GM08714 (cell line): ENCODE measurements around the gene TRPM5.

Experiments
- H3K4me3 ChIP-seq: fragments of 200-500 bp; sonication (Bioruptor generic); 2 replicates; pipeline ENCODE4 v1.5.1; 2014; ENCODE audit warnings: mild to moderate bottlenecking, low read length, inconsistent platforms
- ZNF274 ChIP-seq: IDR thresholded peaks from 2 replicates; pipeline ENCODE4 v1.6.1; 2012; ENCODE audit warnings: mild to moderate bottlenecking, low read depth, low read length

TRPM5 gene

DNA sequence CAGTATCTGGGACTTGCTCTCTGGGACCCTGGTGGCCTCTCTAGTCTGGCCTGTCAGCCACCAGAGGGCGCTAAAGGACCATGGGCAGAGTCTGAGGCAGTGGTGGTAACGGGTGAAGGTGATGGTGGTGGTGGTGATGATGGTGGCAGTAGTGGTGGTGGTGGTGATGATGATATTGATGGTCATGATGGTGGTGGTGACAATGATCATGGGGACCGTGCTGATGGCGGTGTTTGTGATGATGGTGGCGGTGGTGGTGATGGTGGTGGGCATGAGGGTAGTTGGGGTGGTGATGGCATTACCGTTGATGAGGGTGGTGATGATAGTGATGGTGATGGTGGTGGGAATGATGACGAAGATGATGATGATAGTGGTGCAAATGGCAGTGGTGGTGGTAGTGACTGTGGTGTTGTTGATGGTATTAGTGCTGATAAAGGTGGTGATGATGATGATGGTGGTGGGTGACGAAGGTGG is 16.0 kb downstream of the TRPM5 start:
- no peak for TF ChIP-seq ZNF274
- H3K4me3 ChIP-seq: no peak overlapping the region

DNA sequence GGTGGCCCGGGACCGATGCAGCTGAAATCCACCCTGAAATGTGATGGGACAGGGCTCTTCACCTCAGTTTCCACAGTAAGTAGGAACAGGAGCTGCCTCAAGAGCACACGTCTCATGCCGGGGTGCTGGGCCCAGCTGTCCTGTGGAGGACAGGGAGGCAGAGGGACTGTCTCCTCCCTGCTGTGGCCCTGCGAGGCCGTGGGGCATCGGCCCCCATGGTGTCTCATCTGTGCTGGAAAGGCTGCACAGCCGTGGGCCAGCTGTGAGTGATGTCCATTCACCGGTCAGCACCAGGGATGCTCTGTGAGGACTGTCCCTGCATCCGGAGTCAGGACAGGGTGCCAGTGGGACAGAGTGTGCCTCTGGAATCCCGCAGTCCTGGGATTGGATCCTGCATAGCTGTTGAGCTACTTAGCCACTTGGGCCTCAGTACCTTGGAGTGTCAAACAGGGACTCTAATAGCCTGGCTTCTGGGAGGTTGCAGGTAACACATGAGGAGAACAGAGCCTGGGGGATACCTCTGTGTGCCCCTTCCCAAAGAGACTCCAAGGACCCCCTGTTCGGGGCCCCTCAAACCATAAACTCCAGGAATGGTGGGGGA is 16.5 kb downstream of the TRPM5 start:
- no peak overlapping the region for H3K4me3 ChIP-seq
- TF ChIP-seq ZNF274: no peak

DNA sequence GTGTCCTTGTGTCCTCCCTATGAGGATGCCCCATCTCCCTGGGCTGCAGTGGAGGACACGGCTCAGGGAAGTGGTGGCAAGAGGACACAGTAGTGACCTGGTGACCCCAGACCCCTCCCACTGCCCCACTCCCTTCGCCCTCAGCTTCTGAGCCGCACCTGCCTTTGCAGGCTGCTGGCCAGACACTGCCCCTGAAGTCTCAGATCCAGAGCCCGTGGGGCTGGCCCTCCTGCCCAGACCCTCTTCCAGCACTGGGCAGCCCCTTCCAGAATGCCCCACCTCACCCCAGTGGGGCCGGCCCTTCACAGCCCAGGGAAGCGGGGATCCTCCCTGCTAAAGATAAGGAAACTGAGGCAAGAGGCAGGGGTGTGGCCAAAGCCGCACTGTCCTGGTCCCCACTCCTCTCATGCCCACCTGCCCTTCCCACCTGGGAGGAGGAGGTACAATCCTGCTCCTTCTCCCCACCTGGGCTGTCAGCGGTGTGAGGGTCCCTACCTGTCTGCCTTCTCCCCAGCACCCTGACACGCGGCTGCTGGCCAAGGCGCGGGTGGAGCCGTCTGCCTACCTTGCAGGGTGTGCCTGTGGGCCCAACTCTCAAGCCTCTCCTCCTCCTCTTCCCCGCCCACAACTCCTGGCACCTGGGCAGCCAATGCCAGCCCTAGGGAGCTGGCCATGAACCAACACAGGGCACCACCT is 17.3 kb downstream of the TRPM5 start:
- no peak overlapping the region for H3K4me3 ChIP-seq
- no peak for TF ChIP-seq ZNF274

DNA sequence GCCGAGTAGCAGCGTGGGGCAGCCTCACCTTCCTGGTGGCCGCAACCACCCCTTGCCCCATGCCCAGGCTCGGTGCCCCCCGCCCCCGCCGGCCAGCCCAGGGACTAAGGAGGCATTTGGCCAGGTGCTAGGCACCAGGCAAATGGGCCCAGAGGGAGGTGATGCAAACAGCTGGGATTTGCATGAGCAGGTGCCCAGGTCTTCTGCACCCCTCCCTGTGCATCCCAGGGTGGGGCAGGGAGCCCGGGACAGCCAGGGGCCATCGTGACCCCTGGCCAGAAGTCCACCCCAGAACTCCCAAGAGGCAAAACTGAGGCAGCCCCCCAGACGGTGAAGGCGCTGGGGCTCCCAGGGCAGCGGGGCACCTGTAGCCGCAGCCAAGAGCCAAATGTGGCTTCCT is 18.1 kb downstream of the TRPM5 start:
- no peak overlapping the region for H3K4me3 ChIP-seq
- TF ChIP-seq ZNF274: no peak

DNA sequence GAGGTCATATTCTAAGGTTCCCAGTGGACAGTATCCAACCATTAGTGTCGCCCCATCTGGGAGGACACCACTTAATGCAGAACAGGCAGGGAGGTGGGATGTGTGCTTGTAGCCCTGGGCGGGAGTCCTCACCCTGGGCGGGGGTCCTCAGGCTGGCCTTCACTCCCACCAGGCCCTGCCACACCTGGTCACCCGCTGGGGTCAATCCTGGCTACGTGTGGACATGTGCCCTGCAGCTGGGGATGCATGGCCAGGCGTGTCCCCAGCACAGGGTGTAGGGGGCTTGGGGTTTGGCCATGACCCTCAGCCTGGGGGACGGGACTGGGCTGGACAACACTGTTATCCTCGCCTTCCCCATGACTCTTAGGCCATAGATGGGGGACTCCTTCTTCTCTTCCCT is 18.8 kb downstream of the TRPM5 start:
- TF ChIP-seq ZNF274: no peak
- no peak overlapping the region for H3K4me3 ChIP-seq

DNA sequence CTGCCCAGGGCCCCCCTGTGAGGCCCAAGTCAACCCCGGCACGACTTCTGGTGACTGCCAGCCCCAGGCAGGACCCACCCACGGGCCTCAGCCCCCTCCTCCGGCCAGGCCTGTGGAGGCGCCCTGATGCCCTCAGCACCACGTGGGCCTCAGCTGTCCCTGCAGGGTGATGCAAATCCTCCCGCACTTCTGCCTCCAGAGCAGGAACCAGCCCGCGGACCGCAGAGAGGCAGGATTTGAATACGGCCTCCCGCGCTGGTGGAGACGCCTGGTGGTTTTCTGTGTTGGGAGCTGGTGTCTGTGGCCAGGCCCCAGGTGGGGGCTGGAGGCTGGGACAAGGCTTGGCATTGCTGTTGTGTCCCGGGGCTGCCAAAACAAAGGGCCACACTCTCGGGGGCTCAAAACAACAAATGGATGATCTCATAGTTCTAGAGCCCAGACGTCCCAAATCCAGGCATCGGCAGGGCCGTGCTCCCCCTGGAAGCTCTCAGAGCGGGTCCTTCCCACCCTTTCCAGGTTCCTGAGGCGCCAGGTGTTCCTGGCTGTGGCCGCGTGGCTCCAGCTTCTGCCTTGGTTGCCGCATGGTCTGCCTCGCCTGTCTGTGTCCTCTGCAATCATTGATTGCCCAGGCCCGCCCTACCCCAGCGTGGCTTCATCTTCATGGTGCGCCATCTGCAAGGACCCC is 19.4 kb downstream of the TRPM5 start:
- no peak for TF ChIP-seq ZNF274
- no peak overlapping the region for H3K4me3 ChIP-seq

DNA sequence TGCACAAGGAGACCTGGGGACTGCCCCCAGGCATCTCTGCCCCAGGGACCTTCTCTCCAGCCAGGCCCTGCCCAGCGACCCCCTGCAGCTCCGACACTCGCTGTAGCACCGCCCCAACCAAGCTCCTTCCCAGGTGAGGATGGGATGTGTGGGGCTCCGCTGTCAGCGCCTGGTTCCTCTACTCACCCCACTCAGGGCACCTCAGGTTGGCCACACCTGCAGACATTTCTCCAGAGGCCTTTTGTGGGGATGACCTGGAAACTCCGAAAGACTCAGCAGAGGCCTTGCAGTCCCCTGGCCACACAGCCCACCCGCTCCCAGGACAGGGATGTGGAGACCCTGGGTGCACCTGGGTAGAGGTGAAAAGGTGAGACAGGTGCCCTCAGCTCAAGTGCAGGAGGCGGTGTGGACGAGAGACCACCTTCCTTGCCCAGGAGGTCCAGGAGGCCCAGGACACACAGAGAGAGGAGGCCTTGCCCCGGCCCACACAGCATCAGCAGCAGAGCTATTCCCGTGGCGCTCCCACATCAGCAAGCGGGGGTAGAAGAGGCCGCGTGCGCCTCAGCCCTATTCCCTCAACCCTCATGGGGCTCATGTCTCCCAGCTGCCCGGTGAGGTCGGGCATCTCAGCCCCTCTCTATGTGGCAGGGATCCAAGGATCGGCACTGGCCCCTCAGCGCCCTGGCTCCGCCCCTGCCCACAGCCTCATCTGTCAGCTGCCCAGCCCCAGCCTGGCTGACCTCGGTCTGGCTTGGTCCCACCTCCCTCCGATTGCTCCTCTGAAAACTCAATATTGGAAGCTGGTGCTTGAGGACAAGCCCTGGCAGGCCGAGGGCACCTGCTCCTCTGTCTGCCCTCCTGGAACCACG is 20.9 kb downstream of the TRPM5 start:
- H3K4me3 ChIP-seq: no peak overlapping the region
- TF ChIP-seq ZNF274: no peak

DNA sequence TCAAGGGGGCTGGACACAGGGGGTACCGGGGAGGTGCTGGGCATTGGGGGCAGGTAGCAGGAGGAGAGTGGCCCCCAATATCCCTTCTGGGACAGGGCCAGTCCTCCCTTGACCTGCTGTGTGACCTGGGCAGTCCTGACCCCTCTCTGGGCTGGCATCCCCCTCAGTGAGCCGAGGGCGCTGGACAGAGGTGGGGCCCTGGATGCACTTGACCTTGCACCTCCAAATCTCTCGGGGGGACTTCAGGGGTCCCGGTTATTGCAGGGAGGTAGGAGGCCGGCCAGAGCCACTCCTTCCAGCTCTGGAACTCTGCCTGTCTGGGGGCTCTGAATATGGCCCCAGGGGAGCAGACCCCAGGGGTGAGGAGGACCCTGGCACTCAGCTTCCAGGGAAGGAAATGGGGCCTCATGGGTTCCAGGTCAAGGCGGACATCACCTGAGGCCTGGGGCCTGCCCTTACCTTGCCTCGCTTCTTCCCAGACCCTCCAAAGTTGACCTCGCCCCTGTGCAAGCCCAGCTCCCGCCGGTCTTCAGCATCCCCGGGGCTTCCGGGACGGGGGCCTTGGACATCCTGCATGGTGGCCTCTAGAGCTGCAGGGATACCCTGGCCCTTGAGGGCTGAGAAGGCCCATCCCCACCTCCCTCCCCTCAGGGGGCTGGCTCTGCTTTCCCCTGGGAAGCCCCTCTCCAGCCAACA is 21.7 kb downstream of the TRPM5 start:
- no peak for TF ChIP-seq ZNF274
- H3K4me3 ChIP-seq: no peak overlapping the region

DNA sequence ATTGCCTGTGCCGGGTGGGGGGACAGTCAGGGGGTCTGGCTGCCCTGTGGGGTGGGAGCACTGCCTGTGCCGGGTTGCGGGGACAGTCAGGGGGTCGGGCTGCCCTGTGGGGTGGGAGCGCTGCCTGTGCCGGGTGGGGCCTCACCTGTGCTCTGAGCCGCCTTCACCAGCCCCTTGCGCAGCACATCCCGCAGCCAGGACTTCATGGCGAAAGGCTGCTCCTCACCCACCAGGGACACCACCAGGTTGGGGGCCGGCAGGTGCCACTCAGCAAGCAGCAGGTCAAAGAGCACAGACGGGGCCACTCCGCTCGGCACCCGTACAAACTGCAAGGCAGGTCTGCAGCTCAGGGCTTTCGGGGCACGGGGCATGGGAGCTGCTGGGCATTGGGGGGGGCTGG is 22.3 kb downstream of the TRPM5 start:
- no peak overlapping the region for H3K4me3 ChIP-seq
- no peak for TF ChIP-seq ZNF274

DNA sequence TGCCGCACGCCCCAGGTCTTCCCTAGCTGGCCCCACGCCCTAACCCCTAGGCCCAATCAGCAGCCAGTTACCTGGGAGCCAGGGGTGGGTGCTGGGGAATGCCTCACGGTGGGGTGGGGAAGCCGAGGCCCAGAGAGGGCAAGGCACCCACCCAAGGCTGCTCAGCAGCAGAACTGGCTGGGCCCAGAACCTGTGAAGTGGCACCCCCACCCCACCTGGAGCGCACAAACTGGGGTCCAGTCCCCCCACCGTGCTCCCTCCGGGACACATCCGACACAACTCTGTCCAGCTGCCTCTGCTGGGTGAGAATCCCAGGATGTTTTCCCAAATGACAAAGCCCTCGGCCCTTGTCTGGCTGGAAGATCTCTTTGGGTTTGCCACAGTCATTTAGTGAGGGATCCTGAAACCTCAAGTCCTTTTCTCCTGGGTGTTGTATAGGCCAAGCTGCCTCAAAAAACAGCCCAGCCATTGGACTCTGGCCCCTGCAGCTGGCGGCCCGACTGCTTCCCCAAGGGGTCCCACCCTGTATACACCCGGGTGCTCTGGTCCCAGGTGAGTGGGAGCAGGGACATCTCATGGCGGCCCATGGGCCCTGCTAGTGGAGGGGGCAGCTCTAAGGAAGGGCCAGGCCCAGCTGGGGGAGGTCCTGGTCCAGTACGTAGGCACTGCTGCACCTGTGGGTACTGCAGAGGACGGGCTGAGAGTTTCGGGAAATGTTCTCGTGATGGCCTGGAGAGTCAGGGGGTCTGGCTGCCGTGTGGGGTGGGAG is 22.9 kb downstream of the TRPM5 start:
- H3K4me3 ChIP-seq: no peak overlapping the region
- TF ChIP-seq ZNF274: no peak

DNA sequence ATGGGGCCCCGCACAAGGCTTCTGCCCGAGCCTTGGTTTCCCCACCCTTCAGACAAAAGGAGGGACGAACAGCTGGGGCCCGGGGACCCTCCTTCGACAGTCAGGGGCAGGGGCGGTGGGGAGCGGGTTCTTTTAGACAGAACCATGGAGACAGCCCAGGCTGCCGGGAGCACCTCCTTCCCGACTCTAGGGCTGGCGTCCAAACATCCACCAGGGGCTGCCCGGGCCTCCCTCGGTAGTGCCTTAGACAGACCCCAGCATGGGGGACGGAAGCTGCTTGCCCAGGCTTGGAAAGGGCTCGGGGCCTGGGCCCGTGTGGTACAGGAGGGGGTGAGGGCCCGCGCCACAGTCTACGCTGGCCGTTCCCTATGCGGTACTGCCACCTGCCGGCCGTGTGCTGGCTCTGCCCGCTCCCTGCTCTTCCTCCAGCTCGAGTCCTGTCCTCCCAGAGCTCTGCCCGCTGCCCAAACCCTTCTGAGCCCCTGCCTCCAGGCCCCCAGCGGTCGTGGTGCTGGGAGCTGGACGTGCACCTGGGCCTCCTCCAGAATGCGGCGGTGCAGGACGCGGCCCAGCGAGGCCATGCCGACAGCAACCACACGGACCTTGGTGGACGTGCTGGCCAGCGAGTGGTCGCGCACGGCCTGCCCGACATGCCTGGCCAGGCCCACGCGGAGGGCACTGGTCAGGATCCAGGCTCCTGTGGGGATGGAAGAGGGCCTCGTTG is 23.6 kb downstream of the TRPM5 start:
- no peak for TF ChIP-seq ZNF274
- H3K4me3 ChIP-seq: no peak overlapping the region
